Lung (tissue), 12 donors: Measurements from ENCODE around the gene SLC6A18. TPM values are rescaled to one million over a fixed set of nuclear protein-coding genes. Genes with fewer than 3 reads are reported as not detected.

ENCODE experiments used
- ATAC-seq: fragments of 200-7000 bp; cut with Tn5 transposase; one replicate; pipeline ENCODE4 v1.9.1; 2020; ENCODE audit warnings: moderate number of reproducible peaks; ENCODE audit not compliant: insufficient read depth, low FRiP score
- DNase-seq, 3 donors: peaks; one replicate each; pipeline ENCODE4 v3.0.0-alpha.2; 2013 to 2017
- H3K27ac ChIP-seq, 2 donors: one replicate each; pipeline ENCODE4 v1.5.1; 2013; ENCODE audit warnings: mild to moderate bottlenecking in 2 of 2, moderate library complexity in 2 of 2, control low read depth in 1 of 2, inconsistent platforms in 1 of 2, low read depth in 1 of 2, low read length in 1 of 2
- H3K27me3 ChIP-seq, 3 donors: one replicate each; pipeline ENCODE4 v1.5.1; 2013; ENCODE audit warnings: low read length in 2 of 3; ENCODE audit not compliant: control insufficient read depth in 3 of 3, insufficient read depth in 3 of 3
- H3K36me3 ChIP-seq, 4 donors: one replicate each; pipeline ENCODE4 v1.5.1; 2013; ENCODE audit warnings: low read length in 4 of 4, mild to moderate bottlenecking in 1 of 4, moderate library complexity in 1 of 4; ENCODE audit not compliant: control insufficient read depth in 4 of 4, insufficient read depth in 4 of 4
- H3K4me1 ChIP-seq, 5 donors: one replicate each; pipeline ENCODE4 v1.5.1; 2013; ENCODE audit warnings: low read length in 5 of 5, mild to moderate bottlenecking in 2 of 5, moderate library complexity in 1 of 5; ENCODE audit not compliant: control insufficient read depth in 5 of 5, insufficient read depth in 5 of 5
- H3K4me3 ChIP-seq: one replicate; pipeline ENCODE4 v1.5.1; 2013; ENCODE audit warnings: mild to moderate bottlenecking, control low read depth, moderate library complexity
- H3K9ac ChIP-seq, 2 donors: one replicate each; pipeline ENCODE4 v1.5.1; 2013; ENCODE audit warnings: low read length in 2 of 2, control low read depth in 1 of 2; ENCODE audit not compliant: insufficient read depth in 1 of 2
- H3K9me3 ChIP-seq, 4 donors: one replicate each; pipeline ENCODE4 v1.5.1; 2013; ENCODE audit warnings: low read length in 3 of 4, mild to moderate bottlenecking in 1 of 4, moderate library complexity in 1 of 4; ENCODE audit not compliant: control insufficient read depth in 4 of 4, insufficient read depth in 3 of 4
- WGBS, 2 donors: extraction: QIAGEN DNeasy Blood & Tissue Kit; methylation state at CpG; one replicate each; pipeline ENCODE4 v1.1.7; 2013; 5-methylcytosine and 5-hydroxymethylcytosine counted together
- polyA plus RNA-seq, 2 donors: library from polyadenylated mRNA; stranded (reverse); fragments of 200-250 nt; gene quantifications; one replicate each; pipeline ENCODE4 v1.2.1, GENCODE V29; 2013
- total RNA-seq, 2 donors: library from RNA; depleted of rRNA in 1 of 2; stranded (reverse); fragments of >200 nt in 1 of 2; gene quantifications; one replicate each; pipeline ENCODE4 v1.2.1, GENCODE V29; 2014 to 2021
- TF ChIP-seq, protein P1 (sequence below): IDR thresholded peaks from 2 replicates; pipeline ENCODE4 v1.5.1; 2012; ENCODE audit warnings: mild to moderate bottlenecking; ENCODE audit errors: control extremely low read depth, extremely low read depth
- donor health status: control.
- donor health status: control.
- donor health status: Bipolar disorder and iron deficiency.
- donor health status: healthy.
- donor health status: DM: yes; HTN: yes; CAD: no.

SLC6A18 gene
- total and polyA plus RNA-seq, 4 donors, result not detected

DNA sequence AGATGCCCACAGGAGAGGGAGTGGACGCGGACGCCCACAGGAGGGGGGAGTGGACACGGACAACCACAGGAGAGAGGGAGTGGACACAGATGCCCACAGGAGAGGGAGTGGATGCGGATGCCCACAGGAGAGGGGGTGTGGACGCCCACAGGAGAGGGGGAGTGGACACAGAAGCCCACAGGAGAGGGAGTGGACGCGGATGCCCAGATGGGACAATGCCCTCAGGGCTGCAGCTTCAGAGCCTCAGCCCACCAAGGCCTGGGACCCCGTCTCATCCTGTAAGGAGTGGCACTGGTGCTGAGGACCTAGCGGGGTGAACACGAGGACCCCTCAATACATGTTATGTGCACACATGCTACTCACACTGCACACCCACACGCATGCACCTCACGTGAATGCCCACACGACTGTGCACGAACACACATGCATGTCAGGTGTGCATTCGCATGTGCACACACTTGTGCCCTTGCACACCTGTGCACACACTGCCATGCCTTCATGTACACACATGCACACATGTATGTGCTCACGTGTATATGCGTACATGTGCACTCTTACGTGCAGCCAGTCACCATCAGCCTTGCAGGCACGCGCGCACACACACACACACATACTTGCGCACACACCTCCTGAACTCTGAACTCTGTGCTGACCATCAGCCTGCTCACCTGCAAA lies 34.8 kb downstream of the SLC6A18 start:
- Histone ChIP-seq H3K9ac (no peak overlapping the region), H3K27ac (no peak overlapping the region), H3K36me3 (no peaks in the 10 kb centered on the region), H3K4me3 (no peak overlapping the region), H3K27me3 (no peaks in the 10 kb centered on the region), H3K9me3 (peaks cover 0 to 22% (median 7%) of the 10 kb centered on the region in 4 donors), H3K4me1 (no peaks in the 10 kb centered on the region)
- no peak for ATAC-seq
- 95 to 97% methylated on average over 23 of the region's 23 CpGs for WGBS, 2 donors
- DNase-seq, result no peak
- TF ChIP-seq, protein P1, sequence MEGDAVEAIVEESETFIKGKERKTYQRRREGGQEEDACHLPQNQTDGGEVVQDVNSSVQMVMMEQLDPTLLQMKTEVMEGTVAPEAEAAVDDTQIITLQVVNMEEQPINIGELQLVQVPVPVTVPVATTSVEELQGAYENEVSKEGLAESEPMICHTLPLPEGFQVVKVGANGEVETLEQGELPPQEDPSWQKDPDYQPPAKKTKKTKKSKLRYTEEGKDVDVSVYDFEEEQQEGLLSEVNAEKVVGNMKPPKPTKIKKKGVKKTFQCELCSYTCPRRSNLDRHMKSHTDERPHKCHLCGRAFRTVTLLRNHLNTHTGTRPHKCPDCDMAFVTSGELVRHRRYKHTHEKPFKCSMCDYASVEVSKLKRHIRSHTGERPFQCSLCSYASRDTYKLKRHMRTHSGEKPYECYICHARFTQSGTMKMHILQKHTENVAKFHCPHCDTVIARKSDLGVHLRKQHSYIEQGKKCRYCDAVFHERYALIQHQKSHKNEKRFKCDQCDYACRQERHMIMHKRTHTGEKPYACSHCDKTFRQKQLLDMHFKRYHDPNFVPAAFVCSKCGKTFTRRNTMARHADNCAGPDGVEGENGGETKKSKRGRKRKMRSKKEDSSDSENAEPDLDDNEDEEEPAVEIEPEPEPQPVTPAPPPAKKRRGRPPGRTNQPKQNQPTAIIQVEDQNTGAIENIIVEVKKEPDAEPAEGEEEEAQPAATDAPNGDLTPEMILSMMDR, result no peak

DNA sequence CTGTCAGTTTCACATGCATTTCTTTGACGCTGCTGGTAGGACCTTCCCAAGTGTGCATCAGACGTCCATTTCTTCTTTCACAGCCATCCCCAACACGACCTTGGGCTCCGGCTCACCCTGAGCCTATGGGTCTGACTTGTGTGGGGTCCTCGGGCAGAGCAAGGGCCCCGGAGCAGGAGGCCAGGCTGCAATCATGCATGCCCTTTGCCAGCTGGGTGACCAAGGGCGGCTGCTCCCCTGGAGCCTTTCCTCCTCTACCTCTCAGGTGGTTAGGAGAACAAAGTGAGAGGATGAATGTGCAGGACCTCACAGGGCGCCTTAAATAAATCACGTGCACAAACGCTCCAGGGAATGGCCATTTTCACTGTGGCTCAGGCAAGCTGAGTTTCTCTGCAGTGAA lies 36.5 kb downstream of the SLC6A18 start:
- Histone ChIP-seq H3K4me1 (no peaks in the 10 kb centered on the region), H3K27ac (no peak overlapping the region), H3K36me3 (no peaks in the 10 kb centered on the region), H3K27me3 (no peaks in the 10 kb centered on the region), H3K4me3 (no peak overlapping the region), H3K9me3 (peaks cover 0 to 22% (median 7%) of the 10 kb centered on the region in 4 donors), H3K9ac (no peak overlapping the region)
- TF ChIP-seq, protein P1, result no peak
- DNase-seq, result no peak
- ATAC-seq, result no peak
- WGBS, 2 donors, result 94 to 96% methylated on average over 10 of the region's 10 CpGs

DNA sequence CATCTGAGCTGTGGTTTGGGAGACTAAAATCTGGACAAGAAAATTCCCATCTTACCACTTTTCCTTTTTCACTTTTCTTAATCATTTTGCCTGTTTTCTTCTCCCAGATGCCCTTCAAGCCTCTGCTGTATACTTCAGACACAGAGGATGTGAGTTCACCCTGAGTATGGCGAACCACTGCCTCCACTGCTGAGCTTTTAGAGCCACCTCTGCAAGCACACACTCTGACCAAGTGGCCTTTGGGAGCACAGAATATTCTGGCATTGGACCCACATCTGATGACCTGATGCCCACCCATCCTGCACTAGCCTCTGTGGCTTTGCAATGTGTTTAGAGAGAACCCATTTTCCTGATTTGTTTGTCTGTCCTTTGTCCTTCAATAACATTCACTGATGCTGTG lies 37.2 kb downstream of the SLC6A18 start:
- Histone ChIP-seq H3K27me3 (no peaks in the 10 kb centered on the region), H3K4me1 (no peaks in the 10 kb centered on the region), H3K36me3 (no peaks in the 10 kb centered on the region), H3K27ac (no peak overlapping the region), H3K4me3 (no peak overlapping the region), H3K9ac (no peak overlapping the region), H3K9me3 (peaks cover 0 to 22% (median 7%) of the 10 kb centered on the region in 4 donors)
- ATAC-seq, result no peak
- TF ChIP-seq, protein P1, result no peak
- no peak for DNase-seq
- WGBS, 2 donors, result 89 to 90% methylated on average over 1 of the region's 1 CpG

DNA sequence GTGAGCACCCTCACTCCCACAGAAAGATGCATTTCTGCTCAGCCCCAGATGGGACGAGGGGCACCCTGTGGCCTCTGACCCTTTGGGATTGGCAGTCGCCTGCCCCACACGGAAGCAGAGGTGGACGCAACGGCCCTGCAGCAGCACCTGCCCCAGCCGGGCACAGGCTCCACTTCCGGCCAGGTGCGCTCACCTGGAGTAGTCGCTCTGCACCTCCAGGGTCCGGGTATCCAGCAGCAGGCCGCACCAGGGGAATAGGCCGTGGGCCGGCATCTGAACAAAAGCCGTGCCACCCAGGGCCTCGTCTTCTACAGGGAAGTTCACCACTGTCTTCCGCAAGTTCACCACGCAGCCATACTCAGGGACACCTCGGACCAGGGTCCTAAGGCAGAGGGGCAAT lies 39.0 kb downstream of the SLC6A18 start:
- no peak overlapping the region for H3K4me3 ChIP-seq
- peaks cover 0 to 22% (median 7%) of the 10 kb centered on the region in 4 donors for H3K9me3 ChIP-seq
- 93 to 95% methylated on average over 18 of the region's 18 CpGs for WGBS, 2 donors
- TF ChIP-seq, protein P1, result no peak
- H3K9ac ChIP-seq, result no peak overlapping the region
- no peaks in the 10 kb centered on the region for H3K4me1 ChIP-seq
- H3K36me3 ChIP-seq, result no peaks in the 10 kb centered on the region
- DNase-seq (no peak), ATAC-seq (no peak)
- H3K27ac ChIP-seq, result no peak overlapping the region
- H3K27me3 ChIP-seq, result no peaks in the 10 kb centered on the region
